DOHH2 (cell line): Measurements from ENCODE around the gene C8G.

ENCODE experiments used
- H3F3A ChIP-seq: fragments of 200-600 bp; sonication (generic), shearing (Covaris generic); 2 replicates; pipeline ENCODE4 v1.6.0; 2016; ENCODE audit warnings: antibody characterized with exemption, mild to moderate bottlenecking; ENCODE audit not compliant: control insufficient read depth, insufficient read depth
- H3K27ac ChIP-seq: fragments of 200-600 bp; sonication (generic); 2 replicates; pipeline ENCODE4 v1.5.1; 2014; ENCODE audit warnings: low read depth, mild to moderate bottlenecking, low read length, moderate library complexity
- H3K27me3 ChIP-seq: fragments of 200-600 bp; sonication (generic); 2 replicates; pipeline ENCODE4 v1.6.1; 2014; ENCODE audit warnings: mild to moderate bottlenecking, low read length, mixed read lengths; ENCODE audit not compliant: control insufficient read depth
- H3K36me3 ChIP-seq: fragments of 200-600 bp; sonication (generic); 2 replicates; pipeline ENCODE4 v1.6.1; 2014; ENCODE audit warnings: mild to moderate bottlenecking, low read length, moderate library complexity, mixed read lengths; ENCODE audit not compliant: control insufficient read depth
- H3K4me1 ChIP-seq: fragments of 200-600 bp; sonication (generic); 2 replicates; pipeline ENCODE4 v1.6.1; 2014; ENCODE audit warnings: mild to moderate bottlenecking, low read length, mixed read lengths; ENCODE audit not compliant: control insufficient read depth
- H3K4me2 ChIP-seq: fragments of 200-600 bp; sonication (generic); 2 replicates; pipeline ENCODE4 v1.6.0; 2014; ENCODE audit warnings: mild to moderate bottlenecking, low read length, moderate library complexity
- H3K4me3 ChIP-seq: fragments of 200-600 bp; sonication (generic); 2 replicates; pipeline ENCODE4 v1.5.1; 2014; ENCODE audit warnings: mild to moderate bottlenecking, low read length, mixed read lengths
- H3K79me2 ChIP-seq: fragments of 200-600 bp; sonication (generic); 2 replicates; pipeline ENCODE4 v1.6.1; 2014; ENCODE audit warnings: mild to moderate bottlenecking, low read length, mixed read lengths; ENCODE audit not compliant: control insufficient read depth
- H3K9me2 ChIP-seq: fragments of 200-600 bp; sonication (generic); replicated peaks from 2 replicates; pipeline ENCODE4 v1.6.1; 2014; ENCODE audit warnings: mild to moderate bottlenecking, low read length, mixed read lengths; ENCODE audit not compliant: control insufficient read depth
- H3K9me3 ChIP-seq: fragments of 200-600 bp; sonication (generic); 2 replicates; pipeline ENCODE4 v1.6.1; 2014; ENCODE audit warnings: antibody characterized with exemption, low read length, mixed read lengths; ENCODE audit not compliant: control insufficient read depth, insufficient read depth
- H4K20me1 ChIP-seq: fragments of 200-600 bp; sonication (generic); 2 replicates; pipeline ENCODE4 v1.6.0; 2014; ENCODE audit warnings: low read depth, mild to moderate bottlenecking, antibody characterized with exemption, low read length, moderate library complexity; ENCODE audit not compliant: control insufficient read depth, insufficient read depth
- EZH2phosphoT487 ChIP-seq: fragments of 200-600 bp; sonication (generic); IDR thresholded peaks from 2 replicates; pipeline ENCODE4 v1.6.1; 2017; ENCODE audit warnings: borderline replicate concordance, mild to moderate bottlenecking, antibody characterized with exemption, low read length, moderate library complexity, mixed read lengths
- TF ChIP-seq, protein P1 (sequence below): fragments of 200-600 bp; sonication (generic); IDR thresholded peaks from one replicate; pipeline ENCODE4 v1.5.1; 2014; ENCODE audit warnings: antibody characterized with exemption, mild to moderate bottlenecking, low read depth, low read length; ENCODE audit not compliant: poor library complexity, severe bottlenecking

Gene C8G

DNA sequence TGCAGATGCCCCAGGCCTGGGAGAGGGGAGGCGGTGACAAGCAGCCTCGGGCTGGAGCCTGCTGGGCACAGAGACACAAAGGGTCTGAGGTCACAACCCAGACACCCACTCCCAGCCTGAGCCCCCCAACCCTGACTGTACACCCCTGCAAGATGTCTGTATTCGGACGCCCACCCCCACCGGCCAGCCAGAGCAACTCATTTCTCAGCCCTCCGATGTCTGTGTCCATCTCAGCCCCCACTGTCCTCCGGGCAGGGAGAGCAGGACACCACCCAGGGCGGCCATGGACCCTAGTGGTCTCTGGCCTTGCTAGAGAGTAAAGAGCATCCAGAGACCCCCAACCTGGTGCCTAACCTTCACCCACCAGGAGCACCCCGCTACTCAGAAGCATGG lies 10.9 kb downstream of the C8G start:
- Histone ChIP-seq H3K4me3 (no peak overlapping the region), H3K27ac (no peak overlapping the region), H3K79me2 (no peaks in the 10 kb centered on the region), H3K4me2 (no peak overlapping the region), H3K27me3 (no peaks in the 10 kb centered on the region), H3K36me3 (no peaks in the 10 kb centered on the region), H3K9me2 (no peaks in the 10 kb centered on the region), H3K4me1 (no peaks in the 10 kb centered on the region; the same call in 1 of the 2 replicates), H3F3A (no peaks in the 10 kb centered on the region), H4K20me1 (no peaks in the 10 kb centered on the region), H3K9me3 (no peaks in the 10 kb centered on the region)
- TF ChIP-seq, protein P1, sequence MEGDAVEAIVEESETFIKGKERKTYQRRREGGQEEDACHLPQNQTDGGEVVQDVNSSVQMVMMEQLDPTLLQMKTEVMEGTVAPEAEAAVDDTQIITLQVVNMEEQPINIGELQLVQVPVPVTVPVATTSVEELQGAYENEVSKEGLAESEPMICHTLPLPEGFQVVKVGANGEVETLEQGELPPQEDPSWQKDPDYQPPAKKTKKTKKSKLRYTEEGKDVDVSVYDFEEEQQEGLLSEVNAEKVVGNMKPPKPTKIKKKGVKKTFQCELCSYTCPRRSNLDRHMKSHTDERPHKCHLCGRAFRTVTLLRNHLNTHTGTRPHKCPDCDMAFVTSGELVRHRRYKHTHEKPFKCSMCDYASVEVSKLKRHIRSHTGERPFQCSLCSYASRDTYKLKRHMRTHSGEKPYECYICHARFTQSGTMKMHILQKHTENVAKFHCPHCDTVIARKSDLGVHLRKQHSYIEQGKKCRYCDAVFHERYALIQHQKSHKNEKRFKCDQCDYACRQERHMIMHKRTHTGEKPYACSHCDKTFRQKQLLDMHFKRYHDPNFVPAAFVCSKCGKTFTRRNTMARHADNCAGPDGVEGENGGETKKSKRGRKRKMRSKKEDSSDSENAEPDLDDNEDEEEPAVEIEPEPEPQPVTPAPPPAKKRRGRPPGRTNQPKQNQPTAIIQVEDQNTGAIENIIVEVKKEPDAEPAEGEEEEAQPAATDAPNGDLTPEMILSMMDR: no peak

GRCh38 chr9:136956604-136957003 lies 11.6 kb downstream of the C8G start:
- Histone ChIP-seq H3K27ac (no peak overlapping the region), H3F3A (no peaks in the 10 kb centered on the region), H3K27me3 (no peaks in the 10 kb centered on the region), H3K4me1 (no peaks in the 10 kb centered on the region), H3K9me2 (no peaks in the 10 kb centered on the region), H3K4me2 (no peak overlapping the region), H3K36me3 (no peaks in the 10 kb centered on the region), H3K79me2 (no peaks in the 10 kb centered on the region), H4K20me1 (no peaks in the 10 kb centered on the region), H3K9me3 (no peaks in the 10 kb centered on the region), H3K4me3 (no peak overlapping the region)
- TF ChIP-seq, protein P1: no peak
- TF ChIP-seq EZH2phosphoT487: no peak

GRCh38 chr9:136957461-136957860 lies 12.4 kb downstream of the C8G start:
- Histone ChIP-seq H3K79me2 (no peaks in the 10 kb centered on the region), H3K9me3 (no peaks in the 10 kb centered on the region), H4K20me1 (no peaks in the 10 kb centered on the region), H3K4me3 (no peak overlapping the region), H3K27ac (no peak overlapping the region), H3K36me3 (no peaks in the 10 kb centered on the region), H3F3A (no peaks in the 10 kb centered on the region), H3K9me2 (no peaks in the 10 kb centered on the region), H3K27me3 (no peaks in the 10 kb centered on the region), H3K4me2 (no peak overlapping the region), H3K4me1 (no peaks in the 10 kb centered on the region)
- TF ChIP-seq EZH2phosphoT487: no peak
- TF ChIP-seq, protein P1: no peak

DNA sequence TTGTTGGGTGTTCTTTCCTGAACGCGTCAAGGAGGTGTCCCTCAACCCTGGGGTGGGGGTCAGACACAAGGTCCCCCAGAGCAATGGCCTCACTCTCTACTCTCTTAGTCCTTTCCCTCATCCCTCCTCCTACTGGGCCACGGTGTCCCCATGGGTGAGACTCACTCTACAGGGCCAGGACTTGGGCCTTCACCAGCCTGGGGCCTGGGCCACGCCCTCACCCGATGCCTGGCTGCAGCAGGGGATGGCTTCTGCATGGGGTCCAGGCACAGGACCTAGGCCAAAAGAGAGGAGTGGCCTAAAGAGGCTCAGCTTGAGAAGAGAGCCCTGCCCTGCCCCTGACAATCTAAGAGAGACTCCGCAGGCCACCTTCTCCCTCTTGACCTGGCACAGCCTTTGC lies 12.9 kb downstream of the C8G start:
- TF ChIP-seq, protein P1: no peak
- no peak for TF ChIP-seq EZH2phosphoT487
- H3K9me2 ChIP-seq: no peaks in the 10 kb centered on the region
- H3K79me2 ChIP-seq: no peaks in the 10 kb centered on the region
- no peak overlapping the region for H3K4me3 ChIP-seq
- no peaks in the 10 kb centered on the region for H3K36me3 ChIP-seq
- H3K27me3 ChIP-seq: no peaks in the 10 kb centered on the region
- no peaks in the 10 kb centered on the region for H3F3A ChIP-seq
- no peaks in the 10 kb centered on the region for H3K4me1 ChIP-seq
- H3K4me2 ChIP-seq: no peak overlapping the region
- no peaks in the 10 kb centered on the region for H3K9me3 ChIP-seq
- H3K27ac ChIP-seq: no peak overlapping the region
- no peaks in the 10 kb centered on the region for H4K20me1 ChIP-seq
